HG03520 (cell line): Measurements from ENCODE around the gene EXOC6.
"Not testable (repeated sequence)": the region's sequence is repeated elsewhere in the genome, so short reads cannot be mapped to it uniquely, and the experiment has no call there.

Experiments
- ATAC-seq: cut with Tn5 transposase; IDR thresholded peaks from one replicate; pipeline ENCODE4 v1.9.1; 2021; ENCODE audit warnings: mild to moderate bottlenecking, moderate library complexity; ENCODE audit not compliant: unreplicated experiment

Gene EXOC6

GRCh38 chr10:92873029-92873428 lies 24.7 kb downstream of the EXOC6 start:
- no peak for ATAC-seq

DNA sequence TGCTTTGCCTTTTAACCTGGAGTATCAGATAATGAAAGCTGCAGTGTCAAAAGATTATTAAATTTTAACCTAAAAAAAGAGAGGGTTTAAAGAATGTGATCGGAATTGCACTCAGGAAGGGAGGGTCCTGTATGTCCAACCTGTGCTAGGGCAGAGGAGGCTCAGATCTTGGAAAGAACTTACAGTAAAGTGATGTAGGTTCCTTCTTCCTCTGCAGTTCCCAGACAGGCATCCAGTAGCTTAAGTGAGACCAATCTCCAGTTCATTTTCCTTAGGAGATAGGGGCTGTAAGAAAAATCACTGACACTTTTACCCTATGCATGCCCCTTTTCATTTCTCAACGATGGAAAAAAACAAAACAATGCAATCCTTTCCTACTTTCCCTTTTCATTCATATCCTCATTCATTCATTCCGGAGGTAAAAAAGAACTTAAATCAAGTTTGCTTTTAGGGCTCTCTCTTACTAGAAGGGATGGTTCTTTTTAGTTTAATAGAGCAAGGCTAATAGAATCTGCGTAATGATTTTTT lies 28.3 kb downstream of the EXOC6 start:
- no peak for ATAC-seq

DNA sequence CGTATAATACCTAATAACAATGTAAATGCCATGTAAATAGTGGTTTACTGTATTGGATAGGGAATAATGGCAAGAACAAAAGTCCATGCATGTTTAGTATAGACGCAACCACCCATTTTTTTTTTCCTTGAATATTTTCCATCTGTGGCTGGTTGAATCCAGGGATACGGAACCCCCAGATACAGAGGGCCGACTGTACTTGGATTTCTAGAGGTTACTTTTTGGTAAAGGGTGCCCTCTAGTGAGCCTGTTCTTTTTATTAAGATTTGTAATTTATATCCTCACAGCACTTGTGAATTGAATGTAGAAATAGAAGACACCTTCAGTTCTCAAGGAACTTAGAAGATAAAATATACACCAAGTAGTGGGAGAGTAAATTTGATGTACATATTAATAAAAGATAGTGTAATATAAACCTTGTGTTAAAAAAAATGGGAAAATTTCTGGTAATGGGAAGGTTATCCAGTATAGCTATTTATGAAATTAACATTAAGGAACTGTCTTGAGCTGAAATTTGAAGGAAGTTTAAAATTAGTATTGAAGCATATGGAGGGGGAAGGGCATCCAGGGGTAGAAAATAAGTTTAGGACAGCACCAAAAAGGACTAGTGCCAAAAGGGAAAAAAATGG lies 32.0 kb downstream of the EXOC6 start:
- no peak for ATAC-seq

GRCh38 chr10:92880917-92881316 lies 32.6 kb downstream of the EXOC6 start:
- no peak for ATAC-seq

- no peak for ATAC-seq
Observed at GRCh38 chr10:92886334-92886961, 38.1 kb downstream of the EXOC6 start.

DNA sequence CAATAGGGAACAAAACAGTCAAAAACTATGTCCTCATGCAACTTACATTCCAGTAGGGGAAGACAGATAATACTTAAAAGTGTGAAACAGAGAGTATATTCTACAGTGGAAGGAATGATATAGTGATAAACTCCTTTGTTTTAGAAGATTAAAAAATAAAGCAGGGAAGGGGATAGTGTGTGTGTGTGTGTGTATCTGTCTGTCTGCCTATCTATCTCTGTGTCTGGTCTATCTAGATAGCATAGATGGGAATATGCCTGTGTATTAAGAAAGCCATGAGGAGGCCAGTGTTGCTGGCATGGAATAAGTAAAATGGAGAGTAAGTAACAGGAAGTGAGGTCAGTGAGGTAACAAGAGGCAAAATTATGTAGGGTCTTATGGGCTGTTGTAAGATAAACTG lies 42.2 kb downstream of the EXOC6 start:
- no peak for ATAC-seq

GRCh38 chr10:92891885-92892690 lies 43.8 kb downstream of the EXOC6 start:
- ATAC-seq, result no peak

- no peak for ATAC-seq
Observed at GRCh38 chr10:92892691-92893054, 44.4 kb downstream of the EXOC6 start.

DNA sequence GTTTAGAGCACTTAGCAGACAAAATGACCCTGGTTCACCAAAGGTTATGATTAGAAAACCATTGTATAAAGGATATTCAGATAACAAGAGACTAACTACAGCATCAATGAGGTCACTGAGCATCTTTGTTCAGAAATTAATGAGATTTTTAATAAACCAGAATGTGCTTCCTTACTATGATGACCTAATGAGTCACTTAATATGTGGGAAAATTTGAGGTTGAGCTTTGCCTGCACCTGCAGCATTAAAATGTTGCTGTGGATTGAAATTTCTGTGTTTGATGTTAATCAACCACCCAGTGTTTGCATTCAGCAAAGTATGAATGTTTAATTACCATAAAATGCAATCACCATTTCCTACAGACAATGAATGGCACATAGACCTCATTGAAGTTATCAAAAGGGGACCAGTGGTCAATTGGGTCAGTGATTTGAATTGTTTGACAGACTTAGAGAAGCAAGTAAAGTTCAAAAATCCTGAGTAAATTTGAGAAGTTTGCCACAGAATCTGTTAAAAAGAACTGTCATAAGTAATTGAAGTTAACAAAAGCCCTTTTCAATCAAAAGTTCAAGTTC lies 45.8 kb downstream of the EXOC6 start:
- ATAC-seq, result no peak

- ATAC-seq, result no peak
Observed at GRCh38 chr10:92897916-92898315, 49.6 kb downstream of the EXOC6 start.

GRCh38 chr10:92901819-92902251 lies 53.5 kb downstream of the EXOC6 start:
- no peak for ATAC-seq

- no peak for ATAC-seq
Observed at GRCh38 chr10:92903633-92904032, 55.3 kb downstream of the EXOC6 start.

DNA sequence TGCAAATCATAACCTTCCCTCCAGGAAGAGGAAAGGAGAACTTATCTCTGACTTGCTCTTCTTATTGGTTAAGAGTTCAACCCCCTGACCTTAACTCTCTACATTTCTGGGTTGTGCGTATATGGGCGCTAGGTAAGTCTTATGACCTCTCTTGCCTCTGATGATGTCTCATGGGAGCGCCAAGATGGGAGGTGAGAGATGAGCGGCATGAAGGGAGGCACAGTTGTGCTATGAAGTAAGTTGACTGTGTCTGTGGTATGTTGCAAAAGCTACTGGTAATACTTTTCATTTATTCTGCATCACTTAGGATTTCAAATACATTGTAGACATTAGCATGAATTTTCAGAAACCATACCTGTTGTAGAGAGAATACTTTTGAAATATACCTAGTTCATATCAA lies 59.0 kb downstream of the EXOC6 start:
- ATAC-seq, result no peak

- not testable (repeated sequence) for ATAC-seq
Observed at GRCh38 chr10:92912631-92913030, 64.3 kb downstream of the EXOC6 start.

- ATAC-seq, result no peak
Observed at GRCh38 chr10:92913973-92914372, 65.7 kb downstream of the EXOC6 start.

DNA sequence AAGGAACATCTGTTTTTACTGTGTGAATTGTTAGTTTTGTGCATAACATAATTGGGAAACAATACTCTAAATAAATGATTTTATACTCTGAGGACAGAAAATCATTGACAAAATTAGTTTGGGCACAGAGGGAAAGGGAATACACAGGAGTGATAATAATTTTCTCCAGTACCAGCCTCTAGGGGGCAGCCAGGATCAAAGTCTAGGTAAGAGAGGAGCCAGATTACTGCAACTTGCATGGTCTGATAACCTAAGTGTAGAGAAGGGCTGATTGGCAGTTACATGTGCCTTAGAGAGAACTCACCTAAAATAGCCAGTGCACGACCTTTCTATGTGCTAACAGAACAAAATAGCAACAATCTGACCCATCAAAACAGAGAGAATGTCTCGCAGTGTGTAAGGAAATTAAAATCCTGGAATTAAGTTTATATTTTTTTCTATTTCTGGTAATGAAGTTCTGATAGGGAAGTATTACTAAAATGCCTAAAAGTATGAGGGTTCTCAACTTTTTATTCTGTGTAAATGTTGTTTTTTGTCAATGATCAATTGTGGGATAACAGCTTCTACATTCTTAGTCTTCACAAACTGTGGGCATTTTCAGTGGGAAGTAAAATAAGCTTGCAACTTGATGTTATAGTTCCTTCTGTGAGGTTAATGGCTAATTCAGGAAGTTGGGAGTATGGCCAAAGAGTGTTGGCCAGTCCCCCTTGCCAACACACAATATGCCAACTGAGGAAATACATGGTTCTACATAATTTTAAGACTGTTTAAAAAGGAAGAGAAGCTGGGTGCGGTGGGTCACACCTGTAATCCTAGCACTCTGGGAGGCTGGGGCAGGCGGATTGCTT lies 66.4 kb downstream of the EXOC6 start:
- ATAC-seq, result no peak

GRCh38 chr10:92915892-92916291 lies 67.6 kb downstream of the EXOC6 start:
- ATAC-seq, result no peak

- no peak for ATAC-seq
Observed at GRCh38 chr10:92916433-92916832, 68.1 kb downstream of the EXOC6 start.

DNA sequence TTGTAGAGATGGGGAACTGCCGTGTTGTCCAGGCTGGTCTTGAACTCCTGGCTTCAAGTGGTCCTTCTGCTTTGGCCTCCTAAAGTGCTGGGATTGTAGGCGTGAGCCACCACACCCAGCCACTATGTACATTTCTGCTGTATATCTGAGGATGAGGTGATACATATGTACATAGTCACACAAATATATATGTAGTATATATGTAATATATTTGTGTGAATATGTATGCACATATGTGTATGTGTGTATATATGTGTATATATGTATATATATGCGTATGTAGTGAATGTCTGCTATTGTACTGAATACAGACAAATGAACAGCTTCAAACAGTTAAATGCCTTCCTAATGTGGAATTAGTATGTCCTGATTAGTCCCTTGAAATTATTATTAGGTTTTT lies 70.3 kb downstream of the EXOC6 start:
- no peak for ATAC-seq

DNA sequence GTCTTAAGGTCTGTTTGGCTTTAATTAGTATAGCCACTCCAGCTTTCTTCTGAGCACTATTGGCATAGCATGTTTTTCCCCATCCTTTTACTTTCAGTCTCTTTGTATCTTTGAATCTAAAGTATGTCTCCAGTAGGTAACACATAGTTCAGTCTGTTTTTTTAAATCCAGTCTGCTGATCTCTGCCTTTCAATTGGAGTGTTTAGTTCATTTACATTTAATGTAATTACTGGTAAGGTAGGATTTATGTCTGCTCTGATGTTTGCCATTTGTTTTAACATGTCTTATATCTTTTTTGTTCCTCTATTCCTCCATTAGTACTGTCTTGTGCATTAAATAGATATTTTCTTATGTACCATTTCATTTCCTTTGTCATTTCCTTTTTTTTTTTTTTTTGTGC lies 72.5 kb downstream of the EXOC6 start:
- ATAC-seq, result no peak

- ATAC-seq, result no peak
Observed at GRCh38 chr10:92923416-92923815, 75.1 kb downstream of the EXOC6 start.
